SK-MEL-5 (cell line): Measurements from ENCODE around the gene SSC5D. TPM values are rescaled to one million over a fixed set of nuclear protein-coding genes. Genes with fewer than 3 reads are reported as not detected.
A peak's percentile ranks its signal among the peaks of the same experiment; 100 is the strongest.

Source experiments
- DNase-seq: peaks from one replicate; pipeline ENCODE4 v3.0.0-alpha.2; 2016; ENCODE audit warnings: low read depth, low spot score
- in situ Hi-C: cut with HindIII; loops from 2 replicates; pipeline ENCODE4 v1.10.0; 2016; ENCODE audit warnings: low sequenced_read_pairs, high pct_unique_total_duplicates, low pct_unique_long_range_greater_than_20kb
- total RNA-seq: library from RNA; depleted of rRNA; stranded (reverse); fragments of >200 nt; shearing (Covaris generic); gene quantifications from 2 replicates; pipeline ENCODE4 v1.2.3, GENCODE V29; 2014

Gene SSC5D
- total RNA-seq, 1 experiment from 2014 or later: not detected

GRCh38 chr19:55465460-55466240 lies 22.6 kb upstream of the SSC5D start:
- no peak for DNase-seq
- in situ Hi-C loops: no loop called here

GRCh38 chr19:55466241-55466614 lies 22.0 kb upstream of the SSC5D start:
- DNase-seq: no peak
- in situ Hi-C loops: no loop called here

- peak; percentile 35 for DNase-seq
- in situ Hi-C loops: no loop called here
Observed at GRCh38 chr19:55467236-55468053, 20.8 kb upstream of the SSC5D start.

GRCh38 chr19:55468054-55468393 lies 20.2 kb upstream of the SSC5D start:
- no peak for DNase-seq
- in situ Hi-C loops: no loop called here

GRCh38 chr19:55471266-55471665 lies 17.0 kb upstream of the SSC5D start:
- DNase-seq: no peak
- in situ Hi-C loops: no loop called here

GRCh38 chr19:55472463-55472862 lies 15.8 kb upstream of the SSC5D start:
- no peak for DNase-seq
- in situ Hi-C loops: no loop called here

- in situ Hi-C loops: no loop called here
- no peak for DNase-seq
Observed at GRCh38 chr19:55473225-55474012, 14.8 kb upstream of the SSC5D start.

- no peak for DNase-seq
- in situ Hi-C loops: no loop called here
Observed at GRCh38 chr19:55474269-55475265, 13.7 kb upstream of the SSC5D start.

- DNase-seq: peak; percentile 97
- in situ Hi-C loops: no loop called here
Observed at GRCh38 chr19:55476100-55476775, 12.0 kb upstream of the SSC5D start, which contains the start of gene ZNF628. Gene ZNF628 (plus strand): TSS chr19:55476617. CDS start chr19:55479911, 3,294 bp downstream.

- DNase-seq: no peak
- in situ Hi-C loops: no loop called here
Observed at GRCh38 chr19:55477905-55478304, 10.3 kb upstream of the SSC5D start.

GRCh38 chr19:55478364-55478763 lies 9.9 kb upstream of the SSC5D start:
- no peak for DNase-seq
- in situ Hi-C loops: no loop called here

GRCh38 chr19:55479045-55479444 lies 9.2 kb upstream of the SSC5D start:
- DNase-seq: no peak
- in situ Hi-C loops: no loop called here

- in situ Hi-C loops: no loop called here
- no peak for DNase-seq
Observed at GRCh38 chr19:55479451-55480230, 8.6 kb upstream of the SSC5D start.

GRCh38 chr19:55481148-55481793 lies 7.0 kb upstream of the SSC5D start:
- DNase-seq: no peak

GRCh38 chr19:55481794-55482155 lies 6.5 kb upstream of the SSC5D start:
- no peak for DNase-seq
- in situ Hi-C loops: no loop called here

More at GRCh38 chr19:55481148-55481793, 7.0 kb upstream of the SSC5D start:
- in situ Hi-C loops: no loop called here
